ENCODE results near the gene BTNL9. TPM values are rescaled to one million over a fixed set of nuclear protein-coding genes. Genes with fewer than 3 reads are reported as not detected.
"Not testable (repeated sequence)": the region's sequence is repeated elsewhere in the genome, so short reads cannot be mapped to it uniquely, and the experiment has no call there.

The BTNL9 gene
- total and polyA plus RNA-seq, 2 of the 8 experiments (the other 6 are each of a cell fraction or from before 2014, with no cell fraction given), result 0.23 to 0.89 TPM

DNA sequence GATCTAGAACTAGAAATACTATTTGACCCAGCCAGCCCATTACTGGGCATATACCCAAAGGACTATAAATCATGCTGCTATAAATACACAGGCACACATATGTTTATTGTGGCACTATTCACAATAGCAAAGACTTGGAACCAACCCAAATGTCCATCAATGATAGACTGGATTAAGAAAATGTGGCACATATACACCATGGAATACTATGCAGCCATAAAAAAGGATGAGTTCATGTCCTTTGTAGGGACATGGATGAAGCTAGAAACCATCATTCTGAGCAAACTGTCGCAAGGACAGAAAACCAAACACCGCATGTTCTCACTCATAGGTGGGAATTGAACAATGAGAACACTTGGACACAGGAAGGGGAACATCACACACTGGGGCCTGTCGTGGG lies 55.1 kb downstream of the BTNL9 start:
- H3K4ac ChIP-seq (replicated peaks; ENCODE audit: insufficient read length, low read depth, low read length); H2BK120ac ChIP-seq (replicated peaks; ENCODE audit: low read depth, low read length); H4K91ac ChIP-seq (replicated peaks; ENCODE audit: insufficient read length, low read length); H3K9ac ChIP-seq (replicated peaks in 1 of 4; ENCODE audit: extremely low read depth in 1 of 4, low read depth in 3 of 4, low read length in 3 of 4); H2AFZ ChIP-seq (ENCODE audit: low read length); H2BK20ac ChIP-seq (ENCODE audit: low read length); H3K27ac ChIP-seq (ENCODE audit: low read depth, low read length); CTCF ChIA-PET (ENCODE audit: partially characterized antibody); H3K79me2 ChIP-seq (ENCODE audit: control insufficient read depth in 1 of 2, insufficient read depth in 2 of 2, low read length in 2 of 2); H2BK5ac ChIP-seq (ENCODE audit: low read depth, low read length); H3K23me2 ChIP-seq (ENCODE audit: low read depth, low read length); H3K18ac ChIP-seq (ENCODE audit: extremely low read depth, low read length); H4K20me1 ChIP-seq (replicated peaks in 1 of 2; ENCODE audit: control insufficient read depth in 1 of 2, insufficient read depth in 2 of 2, low read length in 2 of 2); H3K14ac ChIP-seq (ENCODE audit: insufficient read length); FAIRE-seq; H2BK15ac ChIP-seq (ENCODE audit: low read length); H3K23ac ChIP-seq (ENCODE audit: insufficient read length); H3K4me1 ChIP-seq (replicated peaks in 1 of 4; ENCODE audit: control insufficient read depth in 3 of 4, insufficient read depth in 4 of 4, low read length in 3 of 4); DNase-seq (ENCODE audit: low read depth in 1 of 2, low spot score in 2 of 2); H3K36me3 ChIP-seq (ENCODE audit: control insufficient read depth in 2 of 4, insufficient read depth in 4 of 4, low read length in 3 of 4); H3K9me3 ChIP-seq (ENCODE audit: insufficient read depth in 2 of 2, low read depth in 1 of 2, low read length in 1 of 2); H2BK12ac ChIP-seq (ENCODE audit: low read depth, low read length); H3K56ac ChIP-seq (replicated peaks; ENCODE audit: insufficient read length, low read depth, low read length); H2AK5ac ChIP-seq (ENCODE audit: low read depth, low read length); H3K4me2 ChIP-seq (ENCODE audit: insufficient read depth in 1 of 2, low read depth in 2 of 2, low read length in 2 of 2); H3K4me3 ChIP-seq (ENCODE audit: extremely low read depth in 1 of 4, insufficient read depth in 2 of 4, low read depth in 3 of 4, low read length in 4 of 4); H3K79me1 ChIP-seq (ENCODE audit: low read depth, low read length); POLR2A ChIA-PET (ENCODE audit: partially characterized antibody); H4K8ac ChIP-seq (ENCODE audit: extremely low read depth, insufficient read depth, low read length); H4K5ac ChIP-seq (ENCODE audit: insufficient read length, low read depth, low read length): not testable (repeated sequence)
- 95% methylated on average over 2 of the region's 3 CpGs; no CpG with 5 or more reads in 1 of the 2 experiments for WGBS, 2 experiments (ENCODE audit: extremely low coverage in 1 of 2, insufficient coverage in 1 of 2, insufficient read length in 1 of 2, insufficient replicate concordance in 2 of 2, low coverage in 1 of 2, low lambda C conversion rate in 2 of 2, missing lambda C conversion rate in 1 of 2)
- peaks cover 11 to 16% (median 14%) of the 10 kb centered on the region in 4 experiments for H3K27me3 ChIP-seq (replicated peaks in 1 of 4; ENCODE audit: control insufficient read depth in 3 of 4, extremely low read depth in 1 of 4, insufficient read depth in 3 of 4, low read length in 3 of 4)

DNA sequence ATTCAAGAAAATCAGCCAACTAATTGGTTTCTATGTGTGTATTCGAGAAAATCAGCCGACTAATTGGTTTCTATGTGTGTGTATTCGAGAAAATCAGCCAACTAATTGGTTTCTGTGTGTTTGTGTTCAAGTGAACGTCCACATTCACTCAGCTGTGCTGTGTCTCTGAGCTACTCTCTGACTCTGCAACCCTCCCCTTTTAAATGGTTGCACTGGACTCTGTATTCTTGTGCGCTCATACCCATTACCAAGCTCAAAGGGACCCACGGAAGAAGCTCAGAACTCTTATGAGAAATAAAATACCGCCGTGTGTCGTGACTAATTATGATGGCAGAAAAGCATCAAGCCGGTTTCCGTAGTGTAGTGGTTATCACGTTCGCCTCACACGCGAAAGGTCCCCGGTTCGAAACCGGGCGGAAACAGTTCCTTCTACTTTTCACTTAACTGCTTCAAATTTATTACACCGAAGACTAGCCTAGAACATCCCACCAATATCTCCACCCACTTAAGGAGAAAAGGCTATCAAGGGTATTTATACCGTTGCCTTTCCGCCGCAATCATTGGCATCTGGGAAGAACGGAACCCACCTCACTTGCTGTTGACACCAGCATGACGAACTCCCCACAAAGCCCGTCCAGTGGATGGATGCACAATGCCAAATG lies 56.8 kb downstream of the BTNL9 start:
- H2AFZ ChIP-seq (ENCODE audit: low read length); H3K36me3 ChIP-seq (ENCODE audit: control insufficient read depth in 2 of 4, insufficient read depth in 4 of 4, low read length in 3 of 4); H3K4me1 ChIP-seq (replicated peaks in 1 of 4; ENCODE audit: control insufficient read depth in 3 of 4, insufficient read depth in 4 of 4, low read length in 3 of 4); POLR2A ChIA-PET (ENCODE audit: partially characterized antibody); H3K23me2 ChIP-seq (ENCODE audit: low read depth, low read length); H4K5ac ChIP-seq (ENCODE audit: insufficient read length, low read depth, low read length); H3K18ac ChIP-seq (ENCODE audit: extremely low read depth, low read length); H3K79me1 ChIP-seq (ENCODE audit: low read depth, low read length); CTCF ChIA-PET (ENCODE audit: partially characterized antibody); H2BK120ac ChIP-seq (replicated peaks; ENCODE audit: low read depth, low read length); H3K9ac ChIP-seq (replicated peaks in 1 of 4; ENCODE audit: extremely low read depth in 1 of 4, low read depth in 3 of 4, low read length in 3 of 4); H3K4me3 ChIP-seq (ENCODE audit: extremely low read depth in 1 of 4, insufficient read depth in 2 of 4, low read depth in 3 of 4, low read length in 4 of 4); H3K23ac ChIP-seq (ENCODE audit: insufficient read length); H3K79me2 ChIP-seq (ENCODE audit: control insufficient read depth in 1 of 2, insufficient read depth in 2 of 2, low read length in 2 of 2); H4K8ac ChIP-seq (ENCODE audit: extremely low read depth, insufficient read depth, low read length); DNase-seq (ENCODE audit: low read depth in 1 of 2, low spot score in 2 of 2); H3K4ac ChIP-seq (replicated peaks; ENCODE audit: insufficient read length, low read depth, low read length); H2BK15ac ChIP-seq (ENCODE audit: low read length); H2BK5ac ChIP-seq (ENCODE audit: low read depth, low read length); H3K56ac ChIP-seq (replicated peaks; ENCODE audit: insufficient read length, low read depth, low read length); H3K4me2 ChIP-seq (ENCODE audit: insufficient read depth in 1 of 2, low read depth in 2 of 2, low read length in 2 of 2); H4K20me1 ChIP-seq (replicated peaks in 1 of 2; ENCODE audit: control insufficient read depth in 1 of 2, insufficient read depth in 2 of 2, low read length in 2 of 2); H2AK5ac ChIP-seq (ENCODE audit: low read depth, low read length); H3K27ac ChIP-seq (ENCODE audit: low read depth, low read length); H2BK12ac ChIP-seq (ENCODE audit: low read depth, low read length); H3K9me3 ChIP-seq (ENCODE audit: insufficient read depth in 2 of 2, low read depth in 1 of 2, low read length in 1 of 2); H2BK20ac ChIP-seq (ENCODE audit: low read length); H3K14ac ChIP-seq (ENCODE audit: insufficient read length); H4K91ac ChIP-seq (replicated peaks; ENCODE audit: insufficient read length, low read length): not testable (repeated sequence)
- peak; percentile 99 for FAIRE-seq
- WGBS, 2 experiments (ENCODE audit: extremely low coverage in 1 of 2, insufficient coverage in 1 of 2, insufficient read length in 1 of 2, insufficient replicate concordance in 2 of 2, low coverage in 1 of 2, low lambda C conversion rate in 2 of 2, missing lambda C conversion rate in 1 of 2), result no CpG with 5 or more reads among the region's 26 CpGs
- peaks cover 16 to 20% (median 19%) of the 10 kb centered on the region in 4 experiments for H3K27me3 ChIP-seq (replicated peaks in 1 of 4; ENCODE audit: control insufficient read depth in 3 of 4, extremely low read depth in 1 of 4, insufficient read depth in 3 of 4, low read length in 3 of 4)
